D721Med (cell line): ENCODE results near the gene MYF5.
A peak's percentile ranks its signal among the peaks of the same experiment; 100 is the strongest.

Experiments
- DNase-seq: peaks from one replicate; pipeline ENCODE4 v3.0.0; 2011; ENCODE audit warnings: low spot score; ENCODE audit not compliant: insufficient read length
- FAIRE-seq: peaks from 2 replicates; lab custom pipeline; 2011; peaks lifted over from hg19 to GRCh38; lab: Jason Lieb, UNC
- TF ChIP-seq, protein P1 (sequence below): IDR thresholded peaks from 2 replicates; pipeline ENCODE4 v1.5.1; 2012; ENCODE audit warnings: mild to moderate bottlenecking, control low read depth; ENCODE audit not compliant: insufficient read depth; ENCODE audit errors: missing control alignments

The MYF5 gene

DNA sequence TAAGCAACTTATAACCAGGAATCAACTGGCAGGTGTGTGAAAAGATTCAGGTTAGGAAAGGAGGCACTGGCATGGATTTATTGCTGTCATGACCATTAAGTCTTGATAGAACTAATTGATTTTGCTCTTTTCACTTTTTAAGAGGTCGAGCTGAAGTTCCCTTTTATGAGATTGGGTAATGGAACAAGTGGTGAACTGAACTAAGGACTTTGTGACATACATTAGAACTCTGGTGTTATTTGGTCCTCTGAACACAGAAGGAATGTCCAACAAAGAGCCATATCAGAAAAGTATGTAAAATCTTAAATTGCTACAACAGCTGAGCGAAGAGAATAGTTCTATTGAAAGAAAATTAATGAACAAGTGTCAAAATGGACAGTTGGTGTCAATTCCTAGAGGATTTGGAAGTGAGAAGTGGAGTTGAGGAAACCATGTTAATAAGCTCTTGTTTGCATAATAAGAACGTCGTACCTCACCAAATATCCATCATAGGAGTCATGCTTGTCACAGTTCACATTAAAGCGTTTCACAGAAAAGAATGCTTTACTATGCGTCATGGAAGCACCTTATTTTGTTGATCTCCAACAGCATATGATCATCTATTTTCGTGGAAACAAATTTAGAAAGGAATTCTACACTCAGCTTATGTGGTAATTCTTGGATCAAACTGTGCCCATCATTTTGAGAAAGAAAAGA, 17.7 kb upstream of the MYF5 start:
- DNase-seq, result no peak
- no peak for FAIRE-seq
- TF ChIP-seq, protein P1, sequence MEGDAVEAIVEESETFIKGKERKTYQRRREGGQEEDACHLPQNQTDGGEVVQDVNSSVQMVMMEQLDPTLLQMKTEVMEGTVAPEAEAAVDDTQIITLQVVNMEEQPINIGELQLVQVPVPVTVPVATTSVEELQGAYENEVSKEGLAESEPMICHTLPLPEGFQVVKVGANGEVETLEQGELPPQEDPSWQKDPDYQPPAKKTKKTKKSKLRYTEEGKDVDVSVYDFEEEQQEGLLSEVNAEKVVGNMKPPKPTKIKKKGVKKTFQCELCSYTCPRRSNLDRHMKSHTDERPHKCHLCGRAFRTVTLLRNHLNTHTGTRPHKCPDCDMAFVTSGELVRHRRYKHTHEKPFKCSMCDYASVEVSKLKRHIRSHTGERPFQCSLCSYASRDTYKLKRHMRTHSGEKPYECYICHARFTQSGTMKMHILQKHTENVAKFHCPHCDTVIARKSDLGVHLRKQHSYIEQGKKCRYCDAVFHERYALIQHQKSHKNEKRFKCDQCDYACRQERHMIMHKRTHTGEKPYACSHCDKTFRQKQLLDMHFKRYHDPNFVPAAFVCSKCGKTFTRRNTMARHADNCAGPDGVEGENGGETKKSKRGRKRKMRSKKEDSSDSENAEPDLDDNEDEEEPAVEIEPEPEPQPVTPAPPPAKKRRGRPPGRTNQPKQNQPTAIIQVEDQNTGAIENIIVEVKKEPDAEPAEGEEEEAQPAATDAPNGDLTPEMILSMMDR, result no peak

DNA sequence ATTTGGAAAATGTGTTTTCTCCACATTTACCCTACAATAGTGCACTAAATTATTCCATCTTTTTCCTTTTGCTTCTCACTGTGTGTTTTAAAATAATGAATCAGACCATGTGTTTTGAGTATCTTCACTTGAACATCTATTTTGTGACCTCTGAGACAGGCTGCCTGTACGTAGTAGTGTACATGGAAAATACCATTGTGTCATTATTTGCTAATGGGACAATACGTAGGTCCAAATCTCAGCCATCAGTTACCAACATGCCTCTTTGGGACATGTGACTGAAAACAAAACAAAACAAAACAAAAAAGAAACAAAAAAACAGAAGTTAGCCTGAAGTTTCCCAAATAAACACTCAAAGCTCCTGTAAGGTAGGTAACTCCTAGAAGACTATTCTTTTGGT, 16.4 kb upstream of the MYF5 start:
- TF ChIP-seq, protein P1, result no peak
- no peak for FAIRE-seq

GRCh38 chr12:80701388-80701787, 15.3 kb upstream of the MYF5 start:
- peak; percentile 32 for FAIRE-seq
- TF ChIP-seq, protein P1, result no peak
- DNase-seq, result no peak

More for the DNA sequence above, 16.4 kb upstream of the MYF5 start:
- no peak for DNase-seq

DNA sequence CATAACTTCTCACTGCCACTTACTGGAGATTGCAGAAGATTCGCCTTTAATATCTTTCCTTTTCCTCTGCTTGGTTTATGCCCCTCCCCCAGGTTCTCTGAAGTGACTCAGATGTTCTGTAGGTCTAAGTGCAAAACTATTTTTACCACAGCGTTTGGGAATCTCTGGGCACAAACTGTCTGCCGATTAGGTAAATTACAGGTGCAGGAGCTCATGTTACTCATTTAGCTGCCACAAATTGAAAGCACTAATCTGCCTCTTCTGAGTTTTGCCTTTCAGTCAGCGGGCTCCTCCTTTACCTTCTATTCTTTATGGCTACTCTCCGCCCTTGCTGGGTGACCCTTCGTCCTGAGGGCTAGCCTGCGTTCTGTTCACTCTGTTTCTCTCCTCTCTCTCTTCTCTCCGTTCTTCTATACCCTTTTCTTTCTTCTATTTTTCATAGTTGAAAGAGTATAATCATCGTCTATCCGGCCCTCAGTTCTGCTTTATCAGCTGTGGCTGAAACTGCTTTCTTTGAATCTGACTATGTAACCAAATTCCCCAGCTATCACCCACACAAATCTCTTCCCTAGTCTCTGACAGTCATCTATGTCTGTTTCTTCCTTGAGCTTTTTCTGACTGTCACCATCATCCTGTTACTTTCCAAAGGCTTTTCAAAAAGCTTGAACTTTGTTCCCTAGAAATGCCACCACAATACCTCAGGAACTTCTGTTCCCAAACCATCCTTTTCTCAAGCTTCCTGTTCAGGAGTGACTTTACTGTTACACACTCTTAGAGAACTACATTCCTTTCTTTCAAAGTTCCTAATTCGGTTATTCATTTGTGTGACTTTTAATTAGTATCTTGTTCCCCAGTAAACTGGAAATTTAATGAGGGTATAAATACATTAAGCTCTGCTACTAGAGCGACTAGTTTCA, 13.6 kb upstream of the MYF5 start:
- no peak for FAIRE-seq
- no peak for DNase-seq
- TF ChIP-seq, protein P1, result no peak

- TF ChIP-seq, protein P1, result no peak
- no peak for FAIRE-seq
- no peak for DNase-seq
Observed at GRCh38 chr12:80704420-80704819, 12.3 kb upstream of the MYF5 start.

- DNase-seq (no peak), FAIRE-seq (no peak)
Observed at GRCh38 chr12:80707126-80707829, 9.4 kb upstream of the MYF5 start, which contains the start of gene MYF6. Gene MYF6 (plus strand): TSS chr12:80707634. CDS start chr12:80707720, 86 bp downstream.

More at GRCh38 chr12:80707126-80707829, 9.4 kb upstream of the MYF5 start, which contains the start of gene MYF6:
- TF ChIP-seq, protein P1, result no peak
